H9 (cell line): ENCODE data around the gene ANKRD44. TPM values are rescaled to one million over a fixed set of nuclear protein-coding genes. Genes with fewer than 3 reads are reported as not detected.

Source experiments
- DNase-seq: peaks from one replicate; pipeline ENCODE4 v3.0.0-alpha.2; 2017
- H2AFZ ChIP-seq: one replicate; pipeline ENCODE4 v1.6.1; 2013; ENCODE audit warnings: mild to moderate bottlenecking, low read length, control low read depth, moderate library complexity
- H2AK5ac ChIP-seq: 2 replicates; pipeline ENCODE4 v1.6.1; 2013; ENCODE audit warnings: low read length, control low read depth, mixed read lengths; ENCODE audit not compliant: insufficient read length
- H2BK120ac ChIP-seq: one replicate; pipeline ENCODE4 v1.6.1; 2013; ENCODE audit warnings: low read depth, mild to moderate bottlenecking, low read length, control low read depth, inconsistent platforms; ENCODE audit not compliant: poor library complexity, severe bottlenecking
- H2BK12ac ChIP-seq: 2 replicates; pipeline ENCODE4 v1.6.1; 2013; ENCODE audit warnings: low read length, control low read depth, mixed read lengths, low read depth; ENCODE audit not compliant: insufficient read length
- H2BK15ac ChIP-seq: 2 replicates; pipeline ENCODE4 v1.6.1; 2013; ENCODE audit warnings: low read depth, low read length, control low read depth
- H2BK20ac ChIP-seq: one replicate; pipeline ENCODE4 v1.6.1; 2013; ENCODE audit warnings: low read depth, mild to moderate bottlenecking, low read length, control low read depth, inconsistent platforms; ENCODE audit not compliant: poor library complexity, severe bottlenecking
- H2BK5ac ChIP-seq: 2 replicates; pipeline ENCODE4 v1.6.1; 2013; ENCODE audit warnings: low read length, control low read depth, mixed read lengths; ENCODE audit not compliant: insufficient read length
- H3K14ac ChIP-seq: 2 replicates; pipeline ENCODE4 v1.6.1; 2013; ENCODE audit warnings: low read length, control low read depth; ENCODE audit not compliant: insufficient read depth
- H3K18ac ChIP-seq: 2 replicates; pipeline ENCODE4 v1.6.1; 2013; ENCODE audit warnings: low read depth, mild to moderate bottlenecking, mixed read lengths, low read length, control low read depth; ENCODE audit not compliant: insufficient read length
- H3K23ac ChIP-seq: 2 replicates; pipeline ENCODE4 v1.6.1; 2013; ENCODE audit warnings: low read length, control low read depth, mixed read lengths, low read depth; ENCODE audit not compliant: insufficient read length
- H3K23me2 ChIP-seq: 2 replicates; pipeline ENCODE4 v1.6.1; 2013; ENCODE audit warnings: low read depth, mild to moderate bottlenecking, mixed read lengths, low read length, control low read depth; ENCODE audit not compliant: insufficient read length, poor library complexity, severe bottlenecking
- H3K27ac ChIP-seq: 2 replicates; pipeline ENCODE4 v1.5.1; 2013; ENCODE audit warnings: low read length, control low read depth, mixed read lengths, low read depth; ENCODE audit not compliant: insufficient read length
- H3K27me3 ChIP-seq: 2 replicates; pipeline ENCODE4 v1.6.1; 2013; ENCODE audit warnings: low read length, control low read depth, inconsistent platforms; ENCODE audit not compliant: insufficient read depth
- H3K4ac ChIP-seq: 2 replicates; pipeline ENCODE4 v1.6.1; 2013; ENCODE audit warnings: low read depth, mild to moderate bottlenecking, control low read depth, inconsistent platforms, low read length, moderate library complexity
- H3K4me1 ChIP-seq: 2 replicates; pipeline ENCODE4 v1.6.1; 2013; ENCODE audit warnings: low read length, control low read depth, inconsistent platforms; ENCODE audit not compliant: insufficient read depth
- H3K4me2 ChIP-seq: 2 replicates; pipeline ENCODE4 v1.6.1; 2013; ENCODE audit warnings: low read length, control low read depth, mixed read lengths; ENCODE audit not compliant: insufficient read length, insufficient read depth
- H3K56ac ChIP-seq: 2 replicates; pipeline ENCODE4 v1.6.1; 2013; ENCODE audit warnings: low read depth, mild to moderate bottlenecking, mixed read lengths, low read length, control low read depth; ENCODE audit not compliant: insufficient read length
- H3K79me1 ChIP-seq: 2 replicates; pipeline ENCODE4 v1.6.1; 2013; ENCODE audit warnings: low read depth, mild to moderate bottlenecking, moderate library complexity, low read length, control low read depth, inconsistent platforms; ENCODE audit not compliant: insufficient read depth, poor library complexity, severe bottlenecking
- H3K79me2 ChIP-seq: 2 replicates; pipeline ENCODE4 v1.6.1; 2013; ENCODE audit warnings: low read length, control low read depth, inconsistent platforms; ENCODE audit not compliant: insufficient read depth
- H3K9ac ChIP-seq: 2 replicates; pipeline ENCODE4 v1.6.1; 2013; ENCODE audit warnings: low read length, control low read depth, mixed read lengths; ENCODE audit not compliant: insufficient read length; ENCODE audit errors: extremely low read depth
- H3K9me3 ChIP-seq: one replicate; pipeline ENCODE4 v1.6.1; 2013; ENCODE audit warnings: low read depth, low read length, inconsistent platforms; ENCODE audit not compliant: control insufficient read depth
- H3T11ph ChIP-seq: one replicate; pipeline ENCODE4 v1.6.1; 2013; ENCODE audit warnings: mild to moderate bottlenecking, low read length, control low read depth, inconsistent platforms
- H4K20me1 ChIP-seq: one replicate; pipeline ENCODE4 v1.6.1; 2013; ENCODE audit not compliant: control insufficient read depth, insufficient read length, insufficient read depth
- H4K5ac ChIP-seq: 2 replicates; pipeline ENCODE4 v1.6.1; 2013; ENCODE audit warnings: low read depth, mild to moderate bottlenecking, mixed read lengths, low read length, control low read depth; ENCODE audit not compliant: insufficient read length
- H4K8ac ChIP-seq: replicated peaks from 2 replicates; pipeline ENCODE4 v1.6.1; 2013; ENCODE audit warnings: low read length, control low read depth, mixed read lengths, low read depth; ENCODE audit not compliant: insufficient read length
- H4K91ac ChIP-seq: 2 replicates; pipeline ENCODE4 v1.6.1; 2013; ENCODE audit warnings: low read depth, mild to moderate bottlenecking, moderate library complexity, mixed read lengths, low read length, control low read depth; ENCODE audit not compliant: insufficient read length
- H3K27ac Mint-ChIP-seq, 3 experiments: 2 replicates in 2 of 3; 3 replicates in 1 of 3; pipeline ENCODE4 v1.8.0; 2020 to 2021; ENCODE audit warnings: mixed read lengths in 3 of 3, mild to moderate bottlenecking in 1 of 3, moderate library complexity in 1 of 3
- H3K27me3 Mint-ChIP-seq: 2 replicates; pipeline ENCODE4 v1.8.0; 2021; ENCODE audit warnings: low read depth, mild to moderate bottlenecking, moderate library complexity, mixed read lengths
- H3K36me3 Mint-ChIP-seq, 3 experiments: 2 replicates in 2 of 3; 3 replicates in 1 of 3; pipeline ENCODE4 v1.8.0; 2020 to 2021; ENCODE audit warnings: low read depth in 3 of 3, mixed read lengths in 3 of 3; ENCODE audit not compliant: insufficient read depth in 1 of 3
- H3K4me1 Mint-ChIP-seq, 2 experiments: 2 replicates each; pipeline ENCODE4 v1.8.0; 2020; ENCODE audit warnings: mixed read lengths in 2 of 2
- H3K4me3 Mint-ChIP-seq, 2 experiments: 2 replicates in 1 of 2; 3 replicates in 1 of 2; pipeline ENCODE4 v1.8.0; 2020 to 2021; ENCODE audit warnings: mild to moderate bottlenecking in 2 of 2, mixed read lengths in 2 of 2, moderate library complexity in 1 of 2
- H3K9me3 Mint-ChIP-seq, 2 experiments: 2 replicates in 1 of 2; 3 replicates in 1 of 2; pipeline ENCODE4 v1.8.0; 2020; ENCODE audit warnings: mild to moderate bottlenecking in 2 of 2, mixed read lengths in 2 of 2, moderate library complexity in 1 of 2
- CTCF ChIP-seq: fragments of 200-600 bp; sonication (generic); conservative IDR thresholded peaks from 3 replicates; pipeline ENCODE4 v1.8.0; 2021; ENCODE audit warnings: antibody characterized with exemption, mild to moderate bottlenecking
- WGBS: extraction: QIAGEN DNeasy Blood & Tissue Kit; methylation state at CpG from one replicate; pipeline ENCODE4 v1.1.7; 2013; ENCODE audit warnings: missing lambda C conversion rate, low lambda C conversion rate, mixed read lengths; ENCODE audit not compliant: insufficient read length; ENCODE audit errors: extremely low coverage; 5-methylcytosine and 5-hydroxymethylcytosine counted together
- total RNA-seq: library from RNA; stranded (reverse); gene quantifications from 2 replicates; pipeline ENCODE4 v1.2.1, GENCODE V29; 2021

The ANKRD44 gene
- total RNA-seq, 1 experiment from 2014 or later, result 1.9 TPM

DNA sequence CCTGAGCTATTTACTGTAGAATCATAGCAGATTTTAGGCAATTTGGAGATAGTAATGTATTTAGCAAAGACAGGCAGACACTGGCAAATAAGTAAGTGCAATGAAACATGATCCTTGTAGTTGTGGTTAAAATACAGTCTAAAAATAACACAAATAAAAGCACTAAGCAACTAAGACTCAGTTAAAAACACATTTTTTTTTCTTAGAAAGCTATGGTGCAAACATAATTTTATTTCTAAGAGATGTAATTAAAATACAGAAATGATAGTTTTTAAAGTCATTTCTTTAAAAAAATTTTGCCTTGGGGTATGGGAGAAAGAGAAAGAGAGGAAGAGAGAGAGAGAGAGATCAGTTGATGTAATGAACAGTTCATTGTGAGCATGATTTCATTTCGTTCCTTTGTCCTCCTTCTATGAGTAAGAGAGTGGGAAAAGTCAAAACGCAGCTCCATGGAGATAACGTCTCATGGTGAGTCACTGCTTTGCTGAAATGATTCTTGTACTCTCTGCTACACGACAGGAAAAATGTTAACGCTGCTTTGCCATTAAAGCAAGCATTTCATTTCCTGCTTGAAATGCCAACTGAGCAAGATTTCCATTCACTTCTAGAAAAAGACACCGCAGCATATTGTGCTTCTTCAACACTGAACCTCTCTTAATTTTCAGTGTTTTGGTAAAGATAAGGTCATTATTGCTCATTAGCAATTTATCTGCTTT lies 322.8 kb downstream of the ANKRD44 start:
- Histone ChIP-seq H2BK12ac (no peak overlapping the region), H2BK5ac (no peak overlapping the region), H2AK5ac (no peak overlapping the region), H2BK15ac (no peak overlapping the region), H3K18ac (no peak overlapping the region), H2BK20ac (no peak overlapping the region), H3K9me3 (no peaks in the 10 kb centered on the region), H4K91ac (no peak overlapping the region), H3K4me1 (peaks cover 2% of the 10 kb centered on the region; the same call in 1 of the 2 replicates), H3T11ph (no peak overlapping the region), H3K79me2 (no peaks in the 10 kb centered on the region), H3K23ac (no peak overlapping the region), H2BK120ac (no peak overlapping the region), H2AFZ (peak overlapping the region; percentile 97), H3K9ac (no peak overlapping the region), H3K79me1 (no peaks in the 10 kb centered on the region), H4K8ac (no peak overlapping the region), H3K56ac (no peak overlapping the region), H3K4ac (no peak overlapping the region), H4K20me1 (no peaks in the 10 kb centered on the region), H3K27ac (no peak overlapping the region), H3K14ac (no peak overlapping the region), H3K23me2 (no peaks in the 10 kb centered on the region), H3K4me2 (no peak overlapping the region), H4K5ac (no peak overlapping the region), H3K27me3 (no peaks in the 10 kb centered on the region)
- DNase-seq, result no peak
- H3K4me1 Mint-ChIP-seq, result peaks cover 20 to 23% of the 10 kb centered on the region in 2 experiments
- no peaks in the 10 kb centered on the region for H3K9me3 Mint-ChIP-seq
- no peaks in the 10 kb centered on the region for H3K27me3 Mint-ChIP-seq
- no peaks in the 10 kb centered on the region; a peak in 1 of 7 replicates for H3K36me3 Mint-ChIP-seq
- no peak for TF ChIP-seq CTCF
- peak overlapping the region in 1 of 3 experiments; percentile 42; a peak in 1 of 7 replicates for H3K27ac Mint-ChIP-seq
- no CpG with 5 or more reads among the region's 6 CpGs for WGBS
- no peak overlapping the region for H3K4me3 Mint-ChIP-seq
